ENCODE results near the gene POU2AF3.

POU2AF3 gene

GRCh38 chr11:111329306-111330204 lies 31.2 kb downstream of the POU2AF3 start:
- DNase-seq (ENCODE audit: low read depth in 2 of 2) = no peak

GRCh38 chr11:111330234-111330893 lies 32.0 kb downstream of the POU2AF3 start:
- no peak for DNase-seq (ENCODE audit: low read depth in 2 of 2)

GRCh38 chr11:111331711-111332479 lies 33.5 kb downstream of the POU2AF3 start:
- no peak for DNase-seq (ENCODE audit: low read depth in 2 of 2)

GRCh38 chr11:111334532-111335502 lies 36.5 kb downstream of the POU2AF3 start:
- DNase-seq (ENCODE audit: low read depth in 2 of 2) = no peak

- DNase-seq (ENCODE audit: low read depth in 2 of 2) = no peak
Observed at GRCh38 chr11:111335549-111335948, 37.2 kb downstream of the POU2AF3 start.

GRCh38 chr11:111336062-111336461 lies 37.7 kb downstream of the POU2AF3 start:
- no peak for DNase-seq (ENCODE audit: low read depth in 2 of 2)

GRCh38 chr11:111336582-111337256 lies 38.4 kb downstream of the POU2AF3 start:
- no peak for DNase-seq (ENCODE audit: low read depth in 2 of 2)

GRCh38 chr11:111339758-111340388 lies 41.5 kb downstream of the POU2AF3 start:
- DNase-seq (ENCODE audit: low read depth in 2 of 2) = no peak

GRCh38 chr11:111342329-111342728 lies 44.0 kb downstream of the POU2AF3 start:
- no peak for DNase-seq (ENCODE audit: low read depth in 2 of 2)

- no peak for DNase-seq (ENCODE audit: low read depth in 2 of 2)
Observed at GRCh38 chr11:111344032-111344431, 45.7 kb downstream of the POU2AF3 start.

- no peak for DNase-seq (ENCODE audit: low read depth in 2 of 2)
Observed at GRCh38 chr11:111347002-111347722, 48.8 kb downstream of the POU2AF3 start.

- DNase-seq (ENCODE audit: low read depth in 2 of 2) = no peak
Observed at GRCh38 chr11:111347723-111348115, 49.4 kb downstream of the POU2AF3 start.

GRCh38 chr11:111348147-111348546 lies 49.8 kb downstream of the POU2AF3 start:
- no peak for DNase-seq (ENCODE audit: low read depth in 2 of 2)

- no peak for DNase-seq (ENCODE audit: low read depth in 2 of 2)
Observed at GRCh38 chr11:111349191-111349695, 50.9 kb downstream of the POU2AF3 start.

GRCh38 chr11:111350811-111351210 lies 52.5 kb downstream of the POU2AF3 start:
- DNase-seq (ENCODE audit: low read depth in 2 of 2) = no peak

GRCh38 chr11:111351374-111352055 lies 53.2 kb downstream of the POU2AF3 start:
- no peak for DNase-seq (ENCODE audit: low read depth in 2 of 2)

- DNase-seq (ENCODE audit: low read depth in 2 of 2) = no peak
Observed at GRCh38 chr11:111352231-111352746, 53.9 kb downstream of the POU2AF3 start.

Data from stimulated activated CD4-positive, alpha-beta T cell treated with anti-CD3 and anti-CD28 coated beads, Interleukin-1b, Interleukin-23, amount 100 ng/mL, for 4 hours (primary cell).